ACHN (cell line): Measurements from ENCODE around the gene FBXO2.

Experiments
- DNase-seq: peaks from one replicate; pipeline ENCODE4 v3.0.0-alpha.2; 2015
- in situ Hi-C: cut with HindIII; loops from 2 replicates; pipeline ENCODE4 v1.10.0; 2017; ENCODE audit warnings: low sequenced_read_pairs, low pct_ligation_motif_present, low pct_unique_long_range_greater_than_20kb

The FBXO2 gene

GRCh38 chr1:11659748-11660147, 5.5 kb upstream of the FBXO2 start:
- DNase-seq: no peak
- in situ Hi-C loops: no loop called here

DNA sequence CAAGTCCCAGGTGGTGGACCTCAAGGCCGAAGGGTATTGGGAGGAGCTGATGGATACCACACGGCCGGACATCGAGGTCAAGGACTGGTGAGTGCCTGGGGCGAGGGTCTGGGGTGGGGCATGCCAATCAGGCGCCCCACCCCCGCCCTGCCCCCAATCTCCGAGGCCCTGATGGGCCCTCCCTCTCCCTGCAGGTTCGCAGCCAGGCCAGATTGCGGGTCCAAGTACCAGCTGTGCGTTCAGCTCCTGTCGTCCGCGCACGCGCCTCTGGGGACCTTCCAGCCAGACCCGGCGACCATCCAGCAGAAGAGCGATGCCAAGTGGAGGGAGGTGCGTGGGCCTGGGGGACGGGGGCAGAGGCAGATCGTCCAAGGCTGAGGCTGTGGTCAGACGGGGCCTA, 4.3 kb upstream of the FBXO2 start:
- in situ Hi-C loops: no loop called here
- DNase-seq: no peak

DNA sequence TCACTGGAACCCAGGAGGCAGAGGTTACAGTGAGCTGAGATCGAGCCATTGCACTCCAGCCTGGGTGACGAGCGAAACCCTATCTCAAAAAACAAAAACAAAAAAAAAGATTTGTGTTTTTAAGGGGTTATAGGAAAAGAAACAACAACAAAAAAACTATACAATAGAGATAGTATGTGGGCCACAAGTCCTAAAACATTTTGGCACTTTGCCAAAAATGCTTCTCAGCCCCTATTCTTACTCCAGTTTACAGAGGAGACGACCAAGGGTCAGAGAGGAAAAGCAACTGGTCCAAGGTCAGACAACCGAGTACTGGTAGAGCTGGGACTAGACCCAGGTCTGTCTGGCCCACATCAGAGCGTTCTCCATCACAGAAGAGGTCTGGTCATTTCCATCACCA, 3.4 kb upstream of the FBXO2 start:
- no peak for DNase-seq
- in situ Hi-C loops: no loop called here

GRCh38 chr1:11654939-11655808, 945 bp upstream of the FBXO2 start:
- in situ Hi-C loops: no loop called here
- no peak for DNase-seq

- in situ Hi-C loops: no loop called here
- no peak for DNase-seq
These were observed 430 bp downstream of the FBXO2 start for GRCh38 chr1:11653861-11654136.

DNA sequence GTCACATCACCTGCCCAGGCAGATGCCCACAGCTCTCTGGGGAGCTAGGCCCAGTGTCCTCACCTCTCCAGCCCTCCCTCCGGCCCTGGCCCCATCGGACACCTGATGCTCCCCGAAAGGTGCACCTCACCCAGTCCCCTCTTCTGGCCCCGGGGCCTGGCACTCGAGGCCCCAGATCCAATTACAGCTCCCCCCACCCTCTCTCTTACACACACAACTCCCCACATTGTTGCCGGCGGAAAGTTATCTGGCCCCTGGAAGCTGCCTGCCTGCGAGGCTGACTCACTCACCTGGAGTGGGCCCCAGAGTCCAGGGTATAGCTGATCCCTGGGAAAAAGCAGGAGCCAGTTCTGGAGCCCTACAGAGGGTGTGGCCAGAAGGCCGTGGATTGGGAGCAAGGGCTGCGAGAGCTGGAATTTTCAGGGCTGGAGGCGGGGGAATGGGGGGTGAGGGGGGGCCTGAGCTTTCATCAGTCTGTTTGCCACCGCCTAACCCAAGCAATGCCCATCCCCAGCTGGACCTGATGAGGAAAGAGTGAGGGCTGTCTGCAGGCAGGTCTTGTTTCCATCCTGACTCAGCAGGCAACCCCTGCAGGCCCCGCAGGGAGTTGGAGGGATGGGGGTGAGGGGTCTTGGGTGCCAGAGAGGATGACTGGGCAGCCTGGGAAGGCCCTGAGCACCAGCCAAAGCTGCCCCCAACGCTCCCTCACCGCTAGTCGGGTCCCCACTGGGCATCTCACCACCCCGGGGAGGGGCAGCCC, 948 bp downstream of the FBXO2 start:
- in situ Hi-C loops: no loop called here
- DNase-seq: no peak

DNA sequence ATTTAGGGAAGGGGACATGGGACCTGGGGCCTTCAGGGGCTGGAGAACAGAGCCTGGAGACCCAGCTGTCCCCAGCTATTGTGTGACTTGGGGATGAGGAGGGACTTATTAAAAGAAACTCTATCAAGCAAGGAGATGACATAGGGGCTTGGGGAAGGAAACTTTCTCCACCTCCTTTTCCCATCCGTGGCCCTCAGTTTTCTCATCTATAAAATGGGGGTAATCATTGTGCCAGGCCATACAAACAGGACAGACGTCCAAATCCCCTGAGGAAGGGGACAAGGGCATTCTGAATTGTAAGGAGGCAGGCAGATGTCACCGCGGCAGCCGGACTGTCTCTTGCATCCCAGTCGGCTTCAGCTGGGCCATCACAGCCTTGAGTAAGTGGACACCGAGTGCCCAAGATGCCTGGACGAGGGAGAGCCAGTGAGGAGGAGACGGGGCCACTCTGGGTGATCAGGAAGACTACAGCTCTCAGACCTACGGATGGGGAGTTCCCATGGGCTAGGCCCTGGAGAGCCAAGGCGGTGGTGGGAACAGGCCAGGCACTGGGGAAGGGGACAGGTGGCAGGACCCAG, 1.9 kb downstream of the FBXO2 start:
- in situ Hi-C loops: no loop called here
- no peak for DNase-seq

DNA sequence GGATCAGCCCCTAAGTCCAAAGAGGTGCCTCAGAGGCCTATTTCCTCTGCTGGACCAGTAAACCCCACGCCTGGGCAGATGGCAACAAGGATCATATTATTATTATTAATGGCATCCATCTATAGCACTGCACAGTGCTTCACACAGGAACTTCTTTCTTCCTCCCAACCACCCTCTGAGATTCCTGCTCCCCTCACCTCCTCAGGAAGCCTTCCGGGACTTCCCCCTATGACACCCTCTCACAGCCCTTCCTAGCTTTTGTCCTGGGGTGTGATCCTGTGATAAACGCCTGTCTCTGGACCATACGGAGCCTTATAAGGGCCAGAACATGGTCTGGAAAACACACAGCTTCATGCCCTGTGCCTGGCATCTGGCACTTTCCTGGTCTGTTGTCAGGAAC, 3.2 kb downstream of the FBXO2 start:
- DNase-seq: no peak
- in situ Hi-C loops: no loop called here

DNA sequence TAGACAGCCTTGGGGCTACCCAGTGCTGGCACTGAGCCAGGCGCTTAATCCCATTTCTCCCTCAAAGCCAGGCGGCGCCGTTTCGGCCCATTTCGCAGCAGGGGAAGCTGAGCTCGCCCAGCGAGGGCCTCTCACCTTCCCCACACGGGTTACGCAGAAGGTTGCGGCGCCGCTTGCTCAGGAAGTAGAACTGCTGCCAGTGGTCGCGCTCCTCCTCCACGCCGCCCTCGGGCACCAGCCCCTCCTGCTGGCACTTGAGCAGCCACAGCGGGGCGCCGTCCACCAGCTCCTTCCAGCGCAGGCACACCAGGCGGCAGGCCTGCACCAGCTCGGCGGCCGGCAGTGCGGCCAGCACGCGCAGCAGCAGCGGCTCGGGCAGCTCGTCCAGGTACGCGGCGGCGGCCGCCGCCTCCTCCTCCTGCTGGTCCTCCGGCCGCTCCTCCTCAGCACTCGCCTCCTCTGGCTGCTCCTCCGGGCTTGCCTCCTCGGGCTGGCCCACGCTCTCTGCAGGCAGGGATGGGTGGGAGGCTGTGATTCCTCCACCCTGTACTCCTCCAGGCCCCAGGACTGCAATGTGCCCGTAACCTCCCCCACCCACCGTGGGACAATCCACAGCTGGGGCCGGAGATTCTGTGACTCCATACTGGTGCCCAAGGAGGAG, 3.8 kb downstream of the FBXO2 start:
- in situ Hi-C loops: no loop called here
- no peak for DNase-seq

- in situ Hi-C loops: no loop called here
- DNase-seq: no peak
These were observed 4.5 kb downstream of the FBXO2 start for GRCh38 chr1:11649624-11650330.

DNA sequence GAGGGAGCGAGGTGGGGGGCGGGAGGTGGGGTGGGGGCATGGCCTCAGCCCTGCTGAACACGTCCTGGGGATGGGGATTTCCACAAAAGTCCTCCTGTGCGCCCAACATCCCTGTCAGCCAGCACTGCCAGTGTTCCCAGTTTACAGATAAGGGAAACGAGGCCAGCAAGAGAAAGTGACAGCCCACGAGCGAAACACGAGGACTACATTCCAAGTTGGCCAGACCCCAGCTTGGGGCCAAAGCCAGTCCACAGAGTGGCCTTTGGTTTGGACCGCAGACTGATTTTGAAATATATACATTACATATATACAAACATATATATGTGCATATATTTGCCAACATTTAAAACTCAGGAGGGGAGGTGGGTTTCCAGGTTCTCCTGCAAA, 5.0 kb downstream of the FBXO2 start:
- DNase-seq: no peak
- in situ Hi-C loops: no loop called here

DNA sequence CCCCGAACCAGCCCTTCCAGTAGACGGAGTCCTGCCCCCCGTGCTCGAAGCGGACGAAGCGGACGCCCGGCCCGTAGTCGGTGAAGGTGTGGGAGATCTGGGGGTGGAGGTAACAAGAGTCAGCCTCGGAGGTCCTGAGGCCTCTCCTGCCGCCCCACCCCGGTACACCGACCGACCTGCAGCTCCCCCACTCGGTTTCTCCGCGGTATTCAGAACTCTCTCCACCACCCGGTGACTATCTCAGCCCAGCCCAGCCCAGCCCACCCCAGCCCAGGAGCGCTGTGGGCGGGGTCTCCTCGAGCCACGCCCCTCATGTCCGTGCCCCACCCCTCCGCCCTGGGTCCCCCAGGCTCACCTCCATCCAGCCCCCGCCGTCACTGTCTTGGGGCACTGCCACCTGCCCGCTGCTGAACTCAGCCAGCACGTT, 5.5 kb downstream of the FBXO2 start:
- DNase-seq: no peak
- in situ Hi-C loops: no loop called here

GRCh38 chr1:11648039-11648438, 6.2 kb downstream of the FBXO2 start:
- no peak for DNase-seq
- in situ Hi-C loops: no loop called here

DNA sequence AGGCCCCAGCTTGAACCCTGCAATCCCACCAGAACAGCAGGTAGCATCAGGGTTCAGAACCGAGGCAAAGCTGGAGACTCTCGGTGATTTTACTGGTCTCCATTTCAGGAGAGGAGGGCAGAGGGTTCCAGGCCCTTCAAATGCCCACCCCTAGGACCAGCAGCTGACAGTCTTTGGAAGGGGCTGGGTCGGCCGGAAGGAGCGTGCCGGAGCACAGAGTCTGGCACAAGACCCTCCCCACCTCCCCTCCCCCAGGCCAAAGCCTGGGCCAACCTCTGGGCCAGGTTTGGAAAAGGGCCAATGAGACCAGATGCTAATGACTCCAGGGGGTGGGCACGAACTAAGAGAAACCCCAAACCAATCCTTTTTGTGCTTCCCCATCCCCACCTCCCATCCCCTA, 6.9 kb downstream of the FBXO2 start:
- DNase-seq: no peak
- in situ Hi-C loops: no loop called here

- in situ Hi-C loops: no loop called here
- no peak for DNase-seq
These were observed 7.9 kb downstream of the FBXO2 start for GRCh38 chr1:11646317-11646716.

DNA sequence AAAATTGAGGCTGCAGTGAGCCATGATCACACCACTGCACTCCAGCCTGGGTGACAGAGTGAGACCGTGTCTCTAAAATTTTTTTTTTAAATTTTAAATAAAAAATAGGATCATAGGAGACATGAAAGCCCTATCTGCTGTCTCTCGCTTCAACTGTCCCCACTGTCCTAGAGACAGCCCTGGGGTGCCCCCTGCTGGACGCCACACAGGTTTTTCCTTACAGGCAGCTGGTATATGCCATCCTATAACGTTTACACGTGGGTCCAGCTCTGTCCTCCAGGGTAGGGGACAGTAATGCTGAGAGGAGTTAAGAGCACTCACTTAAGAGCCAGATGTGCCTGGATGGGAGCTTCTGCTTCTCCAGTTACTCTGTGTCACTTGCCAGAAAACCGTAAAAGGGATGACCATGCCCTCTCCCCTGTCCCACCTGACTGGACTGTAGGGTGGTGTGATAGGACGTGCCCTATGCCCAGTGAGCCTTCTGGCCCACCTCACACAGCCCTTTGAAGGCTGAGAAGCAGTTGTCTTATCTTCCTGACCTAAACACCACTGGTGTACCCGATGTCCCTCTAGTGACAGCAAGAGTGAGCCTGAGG, 8.5 kb downstream of the FBXO2 start:
- peak; percentile 71 for DNase-seq
- in situ Hi-C loops: no loop called here

GRCh38 chr1:11645270-11645669, 9.0 kb downstream of the FBXO2 start:
- in situ Hi-C loops: no loop called here
- DNase-seq: no peak

DNA sequence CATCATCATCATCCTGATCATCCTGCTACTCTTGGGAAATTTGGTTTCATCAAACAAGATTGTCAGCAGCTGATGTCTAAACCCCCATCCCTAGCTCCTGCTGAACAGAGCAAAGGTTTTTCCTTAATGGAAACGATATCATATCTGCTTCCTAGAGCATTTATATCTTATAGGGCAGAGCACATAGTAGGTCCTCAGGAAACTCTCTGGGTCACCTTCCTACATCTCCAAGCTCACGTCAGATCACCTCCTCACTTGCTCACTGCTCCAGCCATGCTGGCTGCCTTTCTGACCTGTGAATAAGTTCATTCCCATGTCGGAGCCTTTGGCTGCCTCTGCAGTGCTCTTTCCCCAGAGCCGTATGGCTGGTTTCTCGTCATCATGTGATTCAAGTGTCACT, 10.4 kb downstream of the FBXO2 start:
- DNase-seq: no peak
- in situ Hi-C loops: no loop called here
